ENCODE measurements around the gene FAM219B.

DNA sequence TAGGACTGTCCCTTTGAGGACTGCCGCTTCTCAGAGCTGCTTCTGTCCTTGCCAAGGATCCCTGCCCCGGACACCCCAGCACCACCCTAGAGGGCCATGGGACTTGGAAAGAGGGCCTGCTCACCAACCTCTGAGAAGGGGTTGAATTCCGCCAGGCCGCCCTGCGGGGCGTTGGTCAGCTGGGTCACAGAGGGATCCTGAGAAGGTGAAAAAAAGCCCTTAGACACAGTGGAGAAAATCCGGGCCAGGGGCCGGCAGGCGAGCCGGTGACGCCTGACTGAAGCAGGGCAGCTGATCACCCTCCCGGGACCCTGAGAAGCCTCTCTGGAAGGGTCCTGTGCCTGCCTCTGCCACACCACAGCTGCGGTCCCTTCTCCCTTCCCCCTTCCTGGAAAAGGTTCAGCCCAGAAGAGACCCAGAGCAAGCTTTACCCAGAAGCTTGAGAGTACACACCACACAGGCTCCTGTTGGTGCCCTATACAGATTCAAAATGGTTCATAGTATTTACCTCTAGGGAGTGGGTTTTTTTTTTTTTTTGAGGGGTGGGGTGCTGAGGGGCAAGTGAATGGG, 52.1 kb downstream of the FAM219B start:
- TF ChIP-seq YY1 (IDR thresholded peaks at IDR 0.05; ENCODE audit: low read depth) (no peak), CEBPB (IDR thresholded peaks at IDR 0.05) (no peak), TAF1 (IDR thresholded peaks at IDR 0.05; ENCODE audit: low read depth) (no peak), CREB1 (IDR thresholded peaks at IDR 0.05; ENCODE audit: low read depth) (no peak), EP300 (IDR thresholded peaks at IDR 0.05; ENCODE audit: borderline replicate concordance) (no peak), TEAD4 (IDR thresholded peaks at IDR 0.05) (no peak)
- TF ChIP-seq, protein P1, sequence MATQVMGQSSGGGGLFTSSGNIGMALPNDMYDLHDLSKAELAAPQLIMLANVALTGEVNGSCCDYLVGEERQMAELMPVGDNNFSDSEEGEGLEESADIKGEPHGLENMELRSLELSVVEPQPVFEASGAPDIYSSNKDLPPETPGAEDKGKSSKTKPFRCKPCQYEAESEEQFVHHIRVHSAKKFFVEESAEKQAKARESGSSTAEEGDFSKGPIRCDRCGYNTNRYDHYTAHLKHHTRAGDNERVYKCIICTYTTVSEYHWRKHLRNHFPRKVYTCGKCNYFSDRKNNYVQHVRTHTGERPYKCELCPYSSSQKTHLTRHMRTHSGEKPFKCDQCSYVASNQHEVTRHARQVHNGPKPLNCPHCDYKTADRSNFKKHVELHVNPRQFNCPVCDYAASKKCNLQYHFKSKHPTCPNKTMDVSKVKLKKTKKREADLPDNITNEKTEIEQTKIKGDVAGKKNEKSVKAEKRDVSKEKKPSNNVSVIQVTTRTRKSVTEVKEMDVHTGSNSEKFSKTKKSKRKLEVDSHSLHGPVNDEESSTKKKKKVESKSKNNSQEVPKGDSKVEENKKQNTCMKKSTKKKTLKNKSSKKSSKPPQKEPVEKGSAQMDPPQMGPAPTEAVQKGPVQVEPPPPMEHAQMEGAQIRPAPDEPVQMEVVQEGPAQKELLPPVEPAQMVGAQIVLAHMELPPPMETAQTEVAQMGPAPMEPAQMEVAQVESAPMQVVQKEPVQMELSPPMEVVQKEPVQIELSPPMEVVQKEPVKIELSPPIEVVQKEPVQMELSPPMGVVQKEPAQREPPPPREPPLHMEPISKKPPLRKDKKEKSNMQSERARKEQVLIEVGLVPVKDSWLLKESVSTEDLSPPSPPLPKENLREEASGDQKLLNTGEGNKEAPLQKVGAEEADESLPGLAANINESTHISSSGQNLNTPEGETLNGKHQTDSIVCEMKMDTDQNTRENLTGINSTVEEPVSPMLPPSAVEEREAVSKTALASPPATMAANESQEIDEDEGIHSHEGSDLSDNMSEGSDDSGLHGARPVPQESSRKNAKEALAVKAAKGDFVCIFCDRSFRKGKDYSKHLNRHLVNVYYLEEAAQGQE (IDR thresholded peaks at IDR 0.05; ENCODE audit: low read depth), result no peak
